Neural crest cell (in vitro differentiated cells): ENCODE measurements around the gene SSX2IP. TPM values are rescaled to one million over a fixed set of nuclear protein-coding genes. Genes with fewer than 3 reads are reported as not detected.
"Not testable (repeated sequence)": the region's sequence is repeated elsewhere in the genome, so short reads cannot be mapped to it uniquely, and the experiment has no call there.

Source experiments
- DNase-seq: peaks from one replicate; pipeline ENCODE4 v3.0.0; 2021; ENCODE audit warnings: low read depth, mixed read lengths, low spot score
- H3K27ac Mint-ChIP-seq: one replicate; pipeline ENCODE4 v1.8.0; 2021; ENCODE audit warnings: mild to moderate bottlenecking, mixed read lengths; ENCODE audit not compliant: unreplicated experiment
- H3K27me3 Mint-ChIP-seq: 2 replicates; pipeline ENCODE4 v1.8.0; 2021; ENCODE audit warnings: low read depth, mild to moderate bottlenecking, mixed read lengths
- H3K36me3 Mint-ChIP-seq: 2 replicates; pipeline ENCODE4 v1.8.0; 2021; ENCODE audit warnings: low read depth, mild to moderate bottlenecking, mixed read lengths
- H3K4me1 Mint-ChIP-seq: 2 replicates; pipeline ENCODE4 v1.8.0; 2021; ENCODE audit warnings: mixed read lengths
- H3K4me3 Mint-ChIP-seq: one replicate; pipeline ENCODE4 v1.8.0; 2021; ENCODE audit warnings: mild to moderate bottlenecking, mixed read lengths
- H3K9me3 Mint-ChIP-seq: 2 replicates; pipeline ENCODE4 v1.8.0; 2021; ENCODE audit warnings: mixed read lengths
- CTCF ChIP-seq: fragments of 200-600 bp; sonication (generic); conservative IDR thresholded peaks from 2 replicates; pipeline ENCODE4 v1.5.0; 2021; ENCODE audit warnings: antibody characterized with exemption, mild to moderate bottlenecking
- total RNA-seq: library from RNA; stranded (reverse); gene quantifications from 2 replicates; pipeline ENCODE4 v1.2.1, GENCODE V29; 2021

Gene SSX2IP
- total RNA-seq, 1 donor from 2014 or later = 24.4 TPM

- Mint-ChIP-seq H3K27me3 (peaks cover 6% of the 10 kb centered on the region), H3K27ac (no peak overlapping the region), H3K9me3 (peaks cover 13% of the 10 kb centered on the region), H3K4me3 (no peak overlapping the region), H3K36me3 (peaks cover 4% of the 10 kb centered on the region), H3K4me1 (no peaks in the 10 kb centered on the region)
- TF ChIP-seq CTCF = no peak
- no peak for DNase-seq
Observed at GRCh38 chr1:84597011-84597410, 93.2 kb downstream of the SSX2IP start.

- not testable (repeated sequence) for H3K27ac Mint-ChIP-seq, H3K4me1 Mint-ChIP-seq, DNase-seq, H3K4me3 Mint-ChIP-seq, H3K27me3 Mint-ChIP-seq, H3K36me3 Mint-ChIP-seq
- peaks cover 11% of the 10 kb centered on the region for H3K9me3 Mint-ChIP-seq
Observed at GRCh38 chr1:84594959-84595358, 95.3 kb downstream of the SSX2IP start.

Other genes starting within 250 kb of the SSX2IP start
- 35.4 and 36.5 TPM in 2 replicates for gene RPF1, start 211.2 kb downstream of the SSX2IP start, total RNA-seq
- 1.5 and 2.3 TPM in 2 replicates for gene SPATA1, start 184.1 kb downstream of the SSX2IP start, total RNA-seq
- 123 and 126 TPM in 2 replicates for gene GNG5, start 183.9 kb downstream of the SSX2IP start, total RNA-seq
- gene CTBS, start 116.0 kb downstream of the SSX2IP start, total RNA-seq = 3.6 and 3.8 TPM in 2 replicates
- gene LPAR3, start 202.7 kb upstream of the SSX2IP start, total RNA-seq = 1.2 and 1.3 TPM in 2 replicates